GM10266 (cell line): ENCODE results near the gene FBXO28.

ENCODE experiments used
- DNase-seq: peaks from one replicate; pipeline ENCODE4 v3.0.0; 2012; ENCODE audit errors: extremely low spot score
- TF ChIP-seq, protein P1 (sequence below): IDR thresholded peaks from 2 replicates; pipeline ENCODE4 v1.5.1; 2012; ENCODE audit warnings: mild to moderate bottlenecking, low read depth; ENCODE audit not compliant: control insufficient read depth, insufficient read depth; ENCODE audit errors: missing control alignments

Gene FBXO28

DNA sequence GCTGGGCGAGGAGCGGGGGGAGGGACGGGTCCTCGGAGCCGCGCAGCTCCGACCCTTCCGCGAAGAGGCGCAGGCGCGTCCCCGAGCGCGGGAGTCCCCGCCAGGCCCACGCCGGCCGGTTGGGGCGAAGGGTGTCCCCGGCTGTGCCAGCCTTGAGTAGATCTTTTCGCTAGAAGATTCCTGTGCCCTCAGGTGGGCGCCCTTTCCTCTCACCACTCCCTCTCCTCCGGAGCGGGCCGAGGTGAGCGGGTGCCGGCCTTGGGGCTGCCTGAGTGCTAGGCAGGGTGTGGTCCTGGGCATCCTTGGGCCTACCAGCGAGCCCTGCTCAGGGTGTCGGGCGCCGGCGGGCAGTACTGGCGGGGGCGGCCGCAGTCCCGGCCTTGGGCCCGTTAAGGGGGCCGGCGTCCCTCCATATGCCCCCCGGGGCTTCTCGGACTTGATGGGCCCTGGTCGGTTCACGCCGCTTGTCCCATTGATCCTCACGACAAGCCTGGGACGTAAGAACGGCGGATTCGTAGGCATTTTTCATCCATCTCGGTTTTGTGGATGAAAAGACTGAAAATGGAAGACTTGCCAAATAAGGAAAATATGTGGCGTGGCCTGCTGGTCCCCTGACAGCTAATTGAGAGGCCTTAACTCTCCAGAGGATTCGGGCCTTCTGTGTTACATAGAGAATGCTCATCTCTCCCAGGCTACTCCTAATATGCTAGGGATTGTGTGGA is 69.8 kb downstream of the FBXO28 start:
- TF ChIP-seq, protein P1, sequence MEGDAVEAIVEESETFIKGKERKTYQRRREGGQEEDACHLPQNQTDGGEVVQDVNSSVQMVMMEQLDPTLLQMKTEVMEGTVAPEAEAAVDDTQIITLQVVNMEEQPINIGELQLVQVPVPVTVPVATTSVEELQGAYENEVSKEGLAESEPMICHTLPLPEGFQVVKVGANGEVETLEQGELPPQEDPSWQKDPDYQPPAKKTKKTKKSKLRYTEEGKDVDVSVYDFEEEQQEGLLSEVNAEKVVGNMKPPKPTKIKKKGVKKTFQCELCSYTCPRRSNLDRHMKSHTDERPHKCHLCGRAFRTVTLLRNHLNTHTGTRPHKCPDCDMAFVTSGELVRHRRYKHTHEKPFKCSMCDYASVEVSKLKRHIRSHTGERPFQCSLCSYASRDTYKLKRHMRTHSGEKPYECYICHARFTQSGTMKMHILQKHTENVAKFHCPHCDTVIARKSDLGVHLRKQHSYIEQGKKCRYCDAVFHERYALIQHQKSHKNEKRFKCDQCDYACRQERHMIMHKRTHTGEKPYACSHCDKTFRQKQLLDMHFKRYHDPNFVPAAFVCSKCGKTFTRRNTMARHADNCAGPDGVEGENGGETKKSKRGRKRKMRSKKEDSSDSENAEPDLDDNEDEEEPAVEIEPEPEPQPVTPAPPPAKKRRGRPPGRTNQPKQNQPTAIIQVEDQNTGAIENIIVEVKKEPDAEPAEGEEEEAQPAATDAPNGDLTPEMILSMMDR: no peak
- peak; percentile 74 for DNase-seq

DNA sequence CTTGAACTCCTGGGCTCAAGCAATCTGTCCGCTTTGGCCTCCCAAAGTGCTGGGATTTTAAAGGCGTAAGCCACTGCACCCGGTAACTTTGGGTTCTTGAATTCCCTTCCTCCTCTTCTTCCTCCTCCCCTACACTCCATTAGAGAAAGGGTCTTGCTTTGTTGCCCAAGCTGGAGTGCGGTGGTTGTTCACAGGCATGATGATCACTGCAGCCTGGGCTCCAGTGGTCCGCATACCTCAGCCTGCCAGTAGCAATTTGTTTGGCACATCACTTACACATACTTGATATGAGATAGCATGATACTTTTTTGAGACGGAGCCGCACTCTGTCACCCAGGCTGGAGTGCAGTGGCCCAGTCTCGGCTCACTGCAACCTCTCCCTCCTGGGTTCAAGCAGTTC is 71.3 kb downstream of the FBXO28 start:
- no peak for DNase-seq
- TF ChIP-seq, protein P1: no peak

DNA sequence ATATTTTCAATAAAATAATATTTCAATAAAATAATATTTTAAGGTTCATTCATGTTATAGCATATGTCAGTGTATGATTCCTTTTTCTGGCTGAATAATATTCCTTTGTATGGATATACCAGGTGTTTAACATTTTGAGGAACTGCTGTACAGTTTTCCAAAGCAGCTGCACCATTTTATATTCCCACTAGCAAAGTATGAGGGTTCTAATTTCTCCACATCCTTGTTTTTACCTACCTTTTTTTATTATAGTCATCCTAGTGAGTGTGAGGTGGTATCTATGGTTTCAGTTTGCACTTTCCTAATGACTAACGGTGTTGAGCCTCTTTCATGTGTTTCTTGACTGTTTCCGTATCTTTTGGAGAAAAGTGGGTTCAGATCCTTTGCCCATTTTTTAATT is 74.4 kb downstream of the FBXO28 start:
- TF ChIP-seq, protein P1: no peak
- no peak for DNase-seq

DNA sequence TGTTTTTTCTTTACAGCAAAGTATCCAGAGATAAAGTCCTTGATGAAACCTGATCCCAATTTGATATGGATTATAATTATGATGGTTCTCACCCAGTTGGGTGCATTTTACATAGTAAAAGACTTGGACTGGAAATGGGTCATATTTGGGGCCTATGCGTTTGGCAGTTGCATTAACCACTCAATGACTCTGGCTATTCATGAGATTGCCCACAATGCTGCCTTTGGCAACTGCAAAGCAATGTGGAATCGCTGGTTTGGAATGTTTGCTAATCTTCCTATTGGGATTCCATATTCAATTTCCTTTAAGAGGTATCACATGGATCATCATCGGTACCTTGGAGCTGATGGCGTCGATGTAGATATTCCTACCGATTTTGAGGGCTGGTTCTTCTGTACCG is 75.7 kb downstream of the FBXO28 start:
- no peak for DNase-seq
- TF ChIP-seq, protein P1: no peak

DNA sequence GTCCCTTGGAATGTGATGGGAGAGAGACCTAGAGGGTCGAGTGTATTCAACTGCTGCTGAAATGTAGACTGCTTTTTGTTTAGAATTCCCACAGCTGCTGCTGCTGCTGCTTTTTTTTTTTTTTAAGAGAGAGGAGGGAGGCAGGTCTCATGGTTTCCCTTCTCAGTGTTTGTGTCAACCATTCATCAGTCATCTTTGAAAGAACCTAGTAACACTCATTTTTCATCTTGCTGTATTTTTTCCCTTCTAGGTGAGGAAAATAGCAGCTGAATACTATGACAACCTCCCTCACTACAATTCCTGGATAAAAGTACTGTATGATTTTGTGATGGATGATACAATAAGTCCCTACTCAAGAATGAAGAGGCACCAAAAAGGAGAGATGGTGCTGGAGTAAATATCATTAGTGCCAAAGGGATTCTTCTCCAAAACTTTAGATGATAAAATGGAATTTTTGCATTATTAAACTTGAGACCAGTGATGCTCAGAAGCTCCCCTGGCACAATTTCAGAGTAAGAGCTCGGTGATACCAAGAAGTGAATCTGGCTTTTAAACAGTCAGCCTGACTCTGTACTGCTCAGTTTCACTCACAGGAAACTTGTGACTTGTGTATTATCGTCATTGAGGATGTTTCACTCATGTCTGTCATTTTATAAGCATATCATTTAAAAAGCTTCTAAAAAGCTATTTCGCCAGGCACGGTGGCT is 78.3 kb downstream of the FBXO28 start:
- DNase-seq: no peak
- TF ChIP-seq, protein P1: no peak

DNA sequence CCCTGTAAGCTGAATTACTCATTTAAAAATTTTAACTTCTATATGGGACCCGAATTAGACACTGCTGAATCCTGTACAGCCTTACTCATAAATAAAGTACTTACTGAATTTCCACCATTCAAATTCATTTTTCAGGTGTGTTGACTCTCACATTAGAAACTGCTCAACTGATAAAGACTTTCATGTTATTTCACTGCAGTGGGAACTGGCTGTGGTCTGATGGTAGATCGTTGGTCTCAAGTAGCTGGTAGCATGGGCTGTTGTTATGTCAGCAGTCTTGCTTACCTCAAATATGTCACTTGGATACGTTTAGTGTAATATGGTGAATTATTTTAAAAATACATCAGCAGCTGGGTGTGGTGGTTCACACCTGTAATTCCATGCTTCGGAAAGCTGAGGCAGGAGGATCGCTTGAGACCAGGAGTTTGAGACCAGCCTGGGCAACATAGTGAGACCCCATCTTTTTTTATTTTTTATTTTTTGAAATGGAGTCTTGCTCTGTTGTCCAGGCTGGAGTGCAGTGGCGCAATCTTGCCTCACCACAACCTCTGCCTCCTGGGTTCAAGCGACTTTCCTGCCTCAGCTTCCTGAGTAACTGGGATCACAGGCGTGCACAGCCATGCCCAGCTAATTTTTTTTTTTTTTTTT is 79.5 kb downstream of the FBXO28 start:
- TF ChIP-seq, protein P1: no peak
- DNase-seq: no peak
